Left renal pelvis (tissue), 4 donors: ENCODE results near the gene AFG3L2. TPM values are rescaled to one million over a fixed set of nuclear protein-coding genes. Genes with fewer than 3 reads are reported as not detected.

ENCODE experiments used
- DNase-seq, 4 donors: peaks; one replicate each; pipeline ENCODE4 v3.0.0-alpha.2; 2013; ENCODE audit warnings: low read depth in 4 of 4, low spot score in 3 of 4
- polyA plus RNA-seq, 4 donors: library from polyadenylated mRNA; unstranded; fragments of 120-200 nt; gene quantifications; one replicate each; pipeline ENCODE4 v1.2.1, GENCODE V29; 2013; ENCODE audit not compliant: insufficient read length in 4 of 4

The AFG3L2 gene
- polyA plus RNA-seq, 4 donors, result 37.3 to 78.5 (median 71.1) TPM

DNA sequence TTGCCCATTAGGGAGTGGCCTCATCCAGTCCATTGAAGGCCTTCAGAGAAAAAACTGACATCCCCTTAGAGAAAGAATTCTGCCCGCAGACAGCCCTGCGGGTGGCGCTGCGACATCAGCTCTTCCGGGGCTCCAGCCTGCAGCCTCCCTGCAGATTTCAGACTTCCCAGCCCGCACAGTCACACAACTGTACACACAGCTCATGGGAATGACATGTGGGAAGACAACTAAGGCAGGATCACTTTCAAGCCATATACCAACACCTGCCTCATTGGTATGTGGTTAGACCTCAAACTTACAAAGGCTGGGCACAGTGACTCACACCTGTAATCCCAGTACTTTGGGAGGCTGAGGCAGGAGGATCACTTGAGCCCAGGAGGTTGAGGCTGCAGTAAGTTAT is 93.8 kb downstream of the AFG3L2 start:
- DNase-seq, result no peak

DNA sequence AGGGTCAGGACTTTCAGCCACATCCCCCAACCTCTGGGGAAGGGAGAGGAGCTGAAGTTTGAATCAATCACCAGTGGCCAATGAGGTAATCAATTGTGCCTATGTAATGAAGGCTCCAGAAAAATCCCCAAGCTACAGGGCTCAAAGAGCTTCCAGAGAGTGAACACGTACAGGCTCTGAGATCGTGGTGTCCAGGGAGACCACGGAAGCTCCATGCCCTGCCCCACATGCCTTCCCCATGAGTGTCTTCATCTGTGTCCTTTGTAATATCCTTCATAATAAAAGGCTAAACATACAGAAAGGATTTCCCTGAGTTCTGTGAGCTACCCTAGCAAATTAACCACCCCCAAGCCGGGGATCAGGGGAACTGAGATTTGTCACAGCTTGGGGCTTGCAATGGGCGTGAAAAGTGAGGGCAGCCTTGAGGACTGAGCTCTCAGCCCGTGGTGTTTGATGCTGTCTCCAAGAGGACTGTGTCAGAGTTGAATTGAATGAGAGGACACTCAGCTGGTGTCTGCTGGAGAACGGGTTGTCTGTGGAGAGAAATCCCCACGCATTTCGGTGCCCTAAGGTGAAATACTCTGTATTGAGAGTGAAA is 94.5 kb downstream of the AFG3L2 start:
- DNase-seq, result no peak

DNA sequence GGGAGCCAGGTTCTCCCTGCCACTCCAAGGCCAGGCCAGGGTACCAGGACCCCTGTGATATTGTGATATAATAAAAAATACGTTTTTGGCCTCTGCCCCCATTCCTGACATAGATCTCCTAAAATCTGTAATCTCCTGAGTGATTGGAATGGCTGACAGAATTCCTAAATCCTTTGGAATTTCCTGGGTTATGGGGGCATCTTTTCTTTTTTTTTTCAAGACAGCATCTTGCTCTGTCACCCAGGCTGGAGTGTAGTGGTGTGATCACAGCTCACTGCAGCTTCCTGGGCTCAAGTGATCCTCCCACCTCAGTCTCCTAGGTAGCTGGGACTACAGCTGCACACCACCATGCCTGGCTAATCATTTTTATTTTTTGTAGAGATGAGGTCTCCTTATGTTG is 95.2 kb downstream of the AFG3L2 start:
- no peak for DNase-seq

DNA sequence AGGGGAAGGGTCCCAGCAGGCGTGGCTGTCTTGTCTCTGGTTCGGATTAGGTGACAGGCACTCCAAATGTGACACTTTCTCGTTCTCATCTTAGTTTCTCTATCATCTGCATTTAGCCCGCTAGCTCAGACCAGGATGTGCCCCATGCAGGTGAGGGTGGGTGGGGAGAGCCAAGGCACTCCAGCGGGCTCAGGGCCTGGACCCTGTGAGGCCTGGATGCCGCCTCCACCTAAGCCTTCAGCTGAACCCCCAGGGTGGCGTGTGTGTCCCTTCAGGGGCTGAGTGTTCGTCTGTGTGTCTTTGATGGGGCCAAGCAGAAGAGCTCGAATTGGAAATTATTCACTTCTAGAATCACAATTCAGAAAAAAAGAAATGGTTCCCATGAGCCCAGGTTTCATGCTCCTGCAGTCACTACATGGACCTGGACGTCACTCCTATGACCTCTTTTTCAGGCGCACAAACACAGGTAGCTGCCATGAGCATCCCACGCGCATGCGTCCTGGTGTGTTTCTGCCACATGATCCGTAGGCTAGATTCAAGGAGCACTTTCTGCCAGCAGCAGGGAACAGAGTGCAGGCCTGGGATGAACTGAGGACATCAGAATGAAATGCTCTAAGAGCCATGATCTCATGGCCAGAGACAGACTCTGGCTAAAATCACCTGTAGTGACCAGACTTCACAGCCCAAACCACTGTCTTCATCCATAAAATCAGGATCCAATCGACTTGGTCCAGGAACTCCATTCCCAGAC is 97.1 kb downstream of the AFG3L2 start:
- DNase-seq, result no peak

Other genes with a start within 250 kb of the AFG3L2 start
- not detected for gene CIDEA, start 122.9 kb downstream of the AFG3L2 start, polyA plus RNA-seq
- 100 to 1,000 TPM in 1 of 4 donors, 10 to 100 TPM in 3; 56.3 to 121 (median 62.2) TPM for gene TUBB6, start 69.0 kb downstream of the AFG3L2 start, polyA plus RNA-seq
- 10 to 100 TPM in 1 of 4 donors, 1 to 10 TPM in 3; 8.2 to 14.7 (median 8.7) TPM for gene PRELID3A, start 30.7 kb upstream of the AFG3L2 start, polyA plus RNA-seq